Heart left ventricle (tissue), 13 donors: Measurements from ENCODE around the gene FMO1.

Experiments
- POLR2A ChIP-seq, 2 donors: fragments of 450-650 bp; IDR thresholded peaks; one replicate each; pipeline ENCODE4 v1.6.1; 2017; ENCODE audit warnings: antibody characterized with exemption in 2 of 2, mild to moderate bottlenecking in 2 of 2, moderate library complexity in 2 of 2
- TF ChIP-seq, protein P1 (sequence below), 12 donors: fragments of 200-600 bp; sonication (generic) in 4 of 12; IDR thresholded peaks; one replicate each; pipeline versions ENCODE4 v1.5.0 to v1.8.0; 2018 to 2022; ENCODE audit warnings: antibody characterized with exemption in 12 of 12, mild to moderate bottlenecking in 5 of 12
- donor health status: ischemic (EF 13 %, LVEDD 7.1; RV severe dilation, severe dysfunction).
- donor health status: DM: no; HTN: yes; CAD: no.
- donor health status: DM: no; HTN: no; CAD: no.
- donor health status: ischemic (EF 25% LVEDD 6.9; RV normal size, moderate dysfunction).
- donor health status: ischemic (EF 25% LVEDD 5.7; RV mildly dilated, moderate dysfunction).
- donor health status: ischemic (EF 35%, LVEDD 5.7; RV mildly dilated, moderate dysfunction).
- donor health status: nonischemic (EF 11% LVEDD 7.7; RV severe dilation, severe dysfunction).
- donor health status: DM: yes; HTN: yes; CAD: no.
- donor health status: PGD.
- donor health status: ischemic (EF 29% LVEDD 5.4; RV normal size, mild dysfunction).
- donor health status: nonischemic (EF 23%, LVEDD 6.1; RV moderate dilation, normal function).

DNA sequence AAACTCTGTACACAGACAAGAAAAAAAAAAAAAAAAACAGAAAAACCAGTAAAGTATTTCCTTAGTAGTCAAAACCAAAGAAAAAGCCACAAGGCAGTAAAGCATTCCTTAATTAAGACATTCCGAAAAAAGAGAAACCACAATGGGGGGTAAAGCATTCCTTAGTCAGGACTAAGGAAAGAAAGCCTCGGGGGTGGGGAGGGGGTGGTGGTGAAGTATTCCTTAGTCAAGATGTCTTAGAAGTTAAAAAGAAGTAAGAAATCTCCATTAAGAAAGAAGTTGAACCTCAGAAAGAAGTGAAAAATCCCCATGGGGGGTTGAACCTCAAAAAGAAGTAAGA lies 28.2 kb upstream of the FMO1 start:
- TF ChIP-seq, protein P1, sequence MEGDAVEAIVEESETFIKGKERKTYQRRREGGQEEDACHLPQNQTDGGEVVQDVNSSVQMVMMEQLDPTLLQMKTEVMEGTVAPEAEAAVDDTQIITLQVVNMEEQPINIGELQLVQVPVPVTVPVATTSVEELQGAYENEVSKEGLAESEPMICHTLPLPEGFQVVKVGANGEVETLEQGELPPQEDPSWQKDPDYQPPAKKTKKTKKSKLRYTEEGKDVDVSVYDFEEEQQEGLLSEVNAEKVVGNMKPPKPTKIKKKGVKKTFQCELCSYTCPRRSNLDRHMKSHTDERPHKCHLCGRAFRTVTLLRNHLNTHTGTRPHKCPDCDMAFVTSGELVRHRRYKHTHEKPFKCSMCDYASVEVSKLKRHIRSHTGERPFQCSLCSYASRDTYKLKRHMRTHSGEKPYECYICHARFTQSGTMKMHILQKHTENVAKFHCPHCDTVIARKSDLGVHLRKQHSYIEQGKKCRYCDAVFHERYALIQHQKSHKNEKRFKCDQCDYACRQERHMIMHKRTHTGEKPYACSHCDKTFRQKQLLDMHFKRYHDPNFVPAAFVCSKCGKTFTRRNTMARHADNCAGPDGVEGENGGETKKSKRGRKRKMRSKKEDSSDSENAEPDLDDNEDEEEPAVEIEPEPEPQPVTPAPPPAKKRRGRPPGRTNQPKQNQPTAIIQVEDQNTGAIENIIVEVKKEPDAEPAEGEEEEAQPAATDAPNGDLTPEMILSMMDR (IDR thresholded peaks at IDR 0.05), result no peak
- TF ChIP-seq POLR2A (IDR thresholded peaks at IDR 0.05), result no peak
